GM19035 (cell line): ENCODE measurements around the gene BORCS5.
"Not testable (repeated sequence)": the region's sequence is repeated elsewhere in the genome, so short reads cannot be mapped to it uniquely, and the experiment has no call there.

Experiments used
- ATAC-seq: cut with Tn5 transposase; IDR thresholded peaks from one replicate; pipeline ENCODE4 v1.9.1; 2021; ENCODE audit not compliant: unreplicated experiment

The BORCS5 gene

GRCh38 chr12:12392413-12392812 is 35.5 kb downstream of the BORCS5 start:
- ATAC-seq, result no peak

GRCh38 chr12:12393171-12393570 is 36.3 kb downstream of the BORCS5 start:
- ATAC-seq, result no peak

- no peak for ATAC-seq
Observed at GRCh38 chr12:12396694-12397093, 39.8 kb downstream of the BORCS5 start.

- no peak for ATAC-seq
Observed at GRCh38 chr12:12397184-12397583, 40.3 kb downstream of the BORCS5 start.

GRCh38 chr12:12398026-12398859 is 41.4 kb downstream of the BORCS5 start:
- ATAC-seq, result no peak

- ATAC-seq, result no peak
Observed at GRCh38 chr12:12399161-12399560, 42.3 kb downstream of the BORCS5 start.

GRCh38 chr12:12399776-12400305 is 43.0 kb downstream of the BORCS5 start:
- no peak for ATAC-seq

GRCh38 chr12:12400793-12401192 is 43.9 kb downstream of the BORCS5 start:
- no peak for ATAC-seq

GRCh38 chr12:12403264-12404248 is 46.7 kb downstream of the BORCS5 start:
- ATAC-seq, result no peak

- ATAC-seq, result no peak
Observed at GRCh38 chr12:12404297-12404696, 47.4 kb downstream of the BORCS5 start.

GRCh38 chr12:12405882-12406281 is 49.0 kb downstream of the BORCS5 start:
- ATAC-seq, result no peak

- no peak for ATAC-seq
Observed at GRCh38 chr12:12406762-12407161, 49.9 kb downstream of the BORCS5 start.

GRCh38 chr12:12408265-12408690 is 51.4 kb downstream of the BORCS5 start:
- ATAC-seq, result no peak

- not testable (repeated sequence) for ATAC-seq
Observed at GRCh38 chr12:12409337-12409736, 52.5 kb downstream of the BORCS5 start.

- no peak for ATAC-seq
Observed at GRCh38 chr12:12415886-12416285, 59.0 kb downstream of the BORCS5 start.

GRCh38 chr12:12419165-12419564 is 62.3 kb downstream of the BORCS5 start:
- not testable (repeated sequence) for ATAC-seq

GRCh38 chr12:12423367-12423766 is 66.5 kb downstream of the BORCS5 start:
- ATAC-seq, result no peak

- no peak for ATAC-seq
Observed at GRCh38 chr12:12425001-12425400, 68.1 kb downstream of the BORCS5 start.

GRCh38 chr12:12425616-12426015 is 68.7 kb downstream of the BORCS5 start:
- no peak for ATAC-seq

- ATAC-seq, result no peak
Observed at GRCh38 chr12:12427568-12427967, 70.7 kb downstream of the BORCS5 start.

GRCh38 chr12:12428047-12428446 is 71.2 kb downstream of the BORCS5 start:
- ATAC-seq, result no peak
